Fibroblast of skin of left biceps (primary cell): ENCODE data around the gene GSTP1.
"Not testable (repeated sequence)": the region's sequence is repeated elsewhere in the genome, so short reads cannot be mapped to it uniquely, and the experiment has no call there.

ENCODE experiments used
- DNase-seq, 2 experiments: peaks; one replicate each; pipeline ENCODE4 v3.0.0-alpha.2; 2013; ENCODE audit warnings: low read depth in 2 of 2

GSTP1 gene

GRCh38 chr11:67597458-67597857 is 13.8 kb downstream of the GSTP1 start:
- DNase-seq, result not testable (repeated sequence)

GRCh38 chr11:67597963-67598362 is 14.4 kb downstream of the GSTP1 start:
- DNase-seq, result not testable (repeated sequence)

- no peak for DNase-seq
Observed at GRCh38 chr11:67599149-67599548, 15.5 kb downstream of the GSTP1 start.

GRCh38 chr11:67600324-67601029 is 16.9 kb downstream of the GSTP1 start:
- DNase-seq, result no peak

GRCh38 chr11:67601098-67601497 is 17.5 kb downstream of the GSTP1 start:
- DNase-seq, result no peak

- not testable (repeated sequence) for DNase-seq
Observed at GRCh38 chr11:67604119-67604518, 20.5 kb downstream of the GSTP1 start.

- DNase-seq, result no peak
Observed at GRCh38 chr11:67604815-67605214, 21.2 kb downstream of the GSTP1 start.

- DNase-seq, result no peak
Observed at GRCh38 chr11:67605231-67606011, 21.8 kb downstream of the GSTP1 start.

GRCh38 chr11:67606093-67606491 is 22.5 kb downstream of the GSTP1 start:
- no peak for DNase-seq

- peak; percentile 76 for DNase-seq
Observed at GRCh38 chr11:67606492-67607295, 23.1 kb downstream of the GSTP1 start, which contains the start of gene NDUFV1. Gene NDUFV1 (plus strand): TSS chr11:67606936. CDS start chr11:67607005, 69 bp downstream.

- no peak for DNase-seq
Observed at GRCh38 chr11:67607507-67607906, 23.9 kb downstream of the GSTP1 start.

GRCh38 chr11:67608486-67608885 is 24.9 kb downstream of the GSTP1 start:
- no peak for DNase-seq

- no peak for DNase-seq
Observed at GRCh38 chr11:67609316-67609715, 25.7 kb downstream of the GSTP1 start.

GRCh38 chr11:67610302-67610868 is 26.8 kb downstream of the GSTP1 start:
- DNase-seq, result no peak

GRCh38 chr11:67611165-67611564 is 27.6 kb downstream of the GSTP1 start:
- DNase-seq, result no peak

- no peak for DNase-seq
Observed at GRCh38 chr11:67611704-67612587, 28.3 kb downstream of the GSTP1 start.

- DNase-seq, result no peak
Observed at GRCh38 chr11:67612751-67613150, 29.1 kb downstream of the GSTP1 start.

GRCh38 chr11:67613313-67613959 is 29.8 kb downstream of the GSTP1 start:
- DNase-seq, result no peak

GRCh38 chr11:67613960-67614715 is 30.5 kb downstream of the GSTP1 start:
- no peak for DNase-seq
